Astrocyte (in vitro differentiated cells and primary cell): ENCODE results near the gene ZNF557.

Experiments used
- CTCF ChIP-seq: IDR thresholded peaks from 2 replicates; pipeline ENCODE4 v1.5.1; 2011; ENCODE audit warnings: low read depth, mild to moderate bottlenecking, inconsistent platforms, low read length, moderate library complexity; ENCODE audit not compliant: insufficient read depth
- EZH2 ChIP-seq: IDR thresholded peaks from 2 replicates; pipeline ENCODE4 v1.6.1; 2012; ENCODE audit warnings: mild to moderate bottlenecking, low read length, inconsistent platforms; ENCODE audit not compliant: insufficient read depth

DNA sequence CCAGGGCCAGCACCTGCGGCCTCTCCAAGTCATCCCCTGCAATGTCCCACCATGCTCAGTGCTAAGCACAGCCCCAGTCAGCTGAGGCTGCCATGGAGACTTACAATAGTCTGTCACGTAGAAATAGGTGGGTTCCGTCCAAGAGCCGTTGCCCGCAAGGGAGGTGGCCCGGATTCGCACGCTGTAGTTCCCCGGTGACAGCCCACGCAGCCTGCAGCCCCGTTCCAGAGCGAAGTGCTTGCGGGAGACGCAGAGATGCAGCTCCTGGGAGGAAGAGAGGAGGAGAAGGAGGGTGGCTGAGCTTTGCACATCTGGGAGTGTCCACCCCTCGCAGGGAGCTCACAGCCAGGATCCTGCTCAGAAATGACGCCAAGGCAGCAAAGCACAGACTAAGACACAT lies 62.6 kb downstream of the ZNF557 start:
- TF ChIP-seq EZH2 = no peak
- TF ChIP-seq CTCF = no peak
